ENCODE measurements around the gene GMEB2. TPM values are rescaled to one million over a fixed set of nuclear protein-coding genes. Genes with fewer than 3 reads are reported as not detected.
"Not testable (repeated sequence)": the region's sequence is repeated elsewhere in the genome, so short reads cannot be mapped to it uniquely, and the experiment has no call there.

Gene GMEB2, protein sequence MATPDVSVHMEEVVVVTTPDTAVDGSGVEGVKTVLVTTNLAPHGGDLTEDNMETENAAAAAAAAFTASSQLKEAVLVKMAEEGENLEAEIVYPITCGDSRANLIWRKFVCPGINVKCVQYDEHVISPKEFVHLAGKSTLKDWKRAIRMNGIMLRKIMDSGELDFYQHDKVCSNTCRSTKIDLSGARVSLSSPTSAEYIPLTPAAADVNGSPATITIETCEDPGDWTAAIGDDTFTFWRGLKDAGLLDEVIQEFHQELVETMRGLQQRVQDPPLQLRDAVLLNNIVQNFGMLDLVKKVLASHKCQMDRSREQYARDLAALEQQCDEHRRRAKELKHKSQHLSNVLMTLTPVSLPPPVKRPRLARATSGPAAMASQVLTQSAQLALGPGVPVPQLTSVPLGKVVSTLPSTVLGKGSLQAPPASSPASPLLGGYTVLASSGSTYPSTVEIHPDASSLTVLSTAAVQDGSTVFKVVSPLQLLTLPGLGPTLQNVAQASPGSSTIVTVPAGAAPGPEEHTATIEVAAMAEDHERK
- 11.4 TPM for polyA plus RNA-seq (2013, experiment 1 of 2)
- 12.9 TPM for polyA plus RNA-seq (2013, experiment 2 of 2)

DNA sequence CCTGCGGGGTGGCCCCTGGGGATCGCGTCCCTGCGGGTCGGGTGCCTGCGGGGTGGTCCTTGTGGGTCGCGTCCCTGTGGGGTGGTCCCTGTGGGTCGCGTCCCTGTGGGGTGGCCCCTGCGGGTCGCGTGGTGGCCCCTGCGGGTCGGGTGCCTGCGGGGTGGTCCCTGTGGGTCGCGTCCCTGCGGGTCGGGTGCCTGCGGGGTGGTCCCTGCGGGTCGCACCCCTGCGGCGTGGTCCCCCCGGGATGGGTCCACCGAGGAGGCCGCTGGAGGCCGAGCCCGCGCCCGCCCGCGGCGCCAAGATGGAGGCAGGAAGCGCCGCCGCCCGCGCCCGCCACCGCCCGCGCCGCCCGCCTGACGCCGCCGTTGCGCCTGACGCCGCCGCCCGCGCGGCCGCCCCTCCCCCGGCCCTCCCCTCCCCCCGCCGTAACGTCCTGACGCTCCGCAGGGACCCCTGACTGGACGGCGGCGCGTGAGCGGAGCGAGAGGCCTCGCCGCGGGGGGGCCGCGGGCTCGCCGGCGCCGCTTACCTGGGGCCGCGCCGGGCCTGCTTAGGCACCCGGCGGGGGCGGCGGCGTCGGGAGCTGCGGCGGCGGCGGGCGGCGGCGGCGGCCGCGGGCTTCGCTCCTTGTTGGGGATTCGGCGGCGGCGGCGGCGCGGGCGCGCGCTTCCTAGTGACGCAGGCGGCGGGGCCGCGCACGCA is at the start of gene GMEB2:
TSS of gene GMEB2 (minus strand) at position 678 of the 705 bp plus-strand sequence. CDS start 7,704 bp downstream, outside the sequence.
- no peaks in the 10 kb centered on the region for H3K27me3 ChIP-seq (ENCODE audit: insufficient read depth, low read length)
- no peaks in the 10 kb centered on the region for H3K9me3 ChIP-seq (ENCODE audit: insufficient read depth, low read depth, low read length)
- peak within 1 kb of the TSS; percentile 91 for H3K27ac ChIP-seq (ENCODE audit: low read depth, low read length)
- H3K4me3 ChIP-seq (ENCODE audit: low read length), result peak within 1 kb of the TSS; percentile 91
- under 1% methylated on average over 113 of the region's 114 CpGs for WGBS
- no peaks in the 10 kb centered on the region for H3K36me3 ChIP-seq (ENCODE audit: insufficient read depth, low read length)
- H3K4me1 ChIP-seq (ENCODE audit: insufficient read depth, low read length), result no peaks in the 10 kb centered on the region
- H3K9ac ChIP-seq (ENCODE audit: low read depth, low read length), result peak within 1 kb of the TSS; percentile 94

DNA sequence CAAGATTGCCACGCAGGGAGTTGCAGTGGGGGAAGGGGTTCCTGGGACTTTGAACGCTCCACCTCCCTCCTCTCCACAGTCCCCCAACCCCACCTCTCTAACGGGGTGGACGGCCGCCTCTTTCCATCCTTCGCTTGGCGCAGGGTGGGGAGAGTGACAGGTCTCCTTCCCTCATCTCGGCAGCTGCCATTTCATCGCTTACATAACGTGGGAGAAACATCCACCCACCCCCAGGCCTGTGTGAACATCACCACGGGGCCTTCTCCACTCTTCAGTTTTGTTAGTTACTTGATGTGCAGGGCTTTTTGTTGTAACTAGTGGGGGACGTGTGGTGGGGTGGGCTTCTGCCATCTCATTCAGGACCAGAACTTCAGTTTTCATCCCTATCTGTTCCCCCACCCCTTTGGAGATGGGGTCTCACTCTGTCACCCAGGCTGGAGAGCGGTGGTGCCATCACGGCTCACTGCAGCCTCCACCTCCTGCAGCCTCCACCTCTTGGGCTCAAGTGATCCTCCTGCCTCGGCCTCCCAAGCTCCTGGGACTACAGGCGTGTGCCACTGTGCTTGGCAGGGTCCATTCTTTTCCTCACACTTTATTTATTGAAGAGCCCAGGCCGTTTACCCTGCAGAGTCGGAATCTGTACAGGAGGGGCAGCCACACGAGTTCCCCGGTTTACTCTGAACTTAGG is 48.9 kb upstream of the GMEB2 start:
- Histone ChIP-seq H3K4me3 (ENCODE audit: low read length) (no peak overlapping the region), H3K36me3 (ENCODE audit: insufficient read depth, low read length) (peaks cover 43% of the 10 kb centered on the region), H3K9me3 (ENCODE audit: insufficient read depth, low read depth, low read length) (no peaks in the 10 kb centered on the region), H3K4me1 (ENCODE audit: insufficient read depth, low read length) (no peaks in the 10 kb centered on the region), H3K9ac (ENCODE audit: low read depth, low read length) (no peak overlapping the region), H3K27me3 (ENCODE audit: insufficient read depth, low read length) (no peaks in the 10 kb centered on the region), H3K27ac (ENCODE audit: low read depth, low read length) (no peak overlapping the region)
- WGBS, result 96% methylated on average over 18 of the region's 20 CpGs

DNA sequence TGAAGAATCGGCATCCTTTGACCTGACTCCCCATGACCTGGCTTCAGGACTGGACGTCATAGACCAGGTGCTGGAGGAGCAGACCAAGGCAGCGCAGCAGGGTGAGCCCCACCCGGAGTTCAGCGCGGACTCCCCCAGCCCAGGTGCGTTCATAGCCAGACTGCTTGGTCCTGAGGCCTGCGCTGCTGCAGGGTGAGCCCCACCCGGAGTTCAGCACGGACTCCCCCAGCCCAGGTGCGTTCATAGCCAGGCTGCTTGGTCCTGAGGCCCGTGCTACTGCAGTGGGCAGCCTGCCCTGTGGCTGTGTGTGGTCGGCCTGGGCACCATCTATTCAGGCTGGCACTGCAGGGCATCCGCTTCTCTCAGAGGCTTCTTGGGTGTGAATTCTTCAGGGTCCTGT is 47.0 kb upstream of the GMEB2 start:
- no peak overlapping the region for H3K9ac ChIP-seq (ENCODE audit: low read depth, low read length)
- 96% methylated on average over 14 of the region's 14 CpGs for WGBS
- no peak overlapping the region for H3K27ac ChIP-seq (ENCODE audit: low read depth, low read length)
- no peaks in the 10 kb centered on the region for H3K4me1 ChIP-seq (ENCODE audit: insufficient read depth, low read length)
- peaks cover 49% of the 10 kb centered on the region for H3K36me3 ChIP-seq (ENCODE audit: insufficient read depth, low read length)
- H3K4me3 ChIP-seq (ENCODE audit: low read length), result no peak overlapping the region
- H3K9me3 ChIP-seq (ENCODE audit: insufficient read depth, low read depth, low read length), result no peaks in the 10 kb centered on the region
- no peaks in the 10 kb centered on the region for H3K27me3 ChIP-seq (ENCODE audit: insufficient read depth, low read length)

DNA sequence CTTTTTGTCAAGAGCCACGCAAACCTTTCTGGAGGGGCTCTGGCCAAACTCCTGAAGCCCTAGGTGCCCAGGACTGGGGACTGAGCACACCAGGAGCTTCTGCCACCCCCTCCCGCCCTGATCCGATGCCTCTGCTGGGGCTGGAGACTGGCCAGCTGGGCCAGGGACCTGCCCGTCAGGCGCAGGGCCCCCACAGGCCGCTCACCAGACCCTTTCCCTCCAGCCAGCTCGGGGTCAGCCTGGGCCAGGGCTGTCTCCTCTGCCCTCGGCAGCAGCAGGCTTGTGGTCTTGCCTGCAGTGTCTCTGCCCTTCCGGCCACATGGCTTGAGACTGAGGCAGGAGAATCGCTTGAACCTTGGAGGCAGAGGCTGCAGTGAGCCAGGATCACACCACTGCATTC is 45.8 kb upstream of the GMEB2 start:
- peaks cover 51% of the 10 kb centered on the region for H3K36me3 ChIP-seq (ENCODE audit: insufficient read depth, low read length)
- H3K27me3 ChIP-seq (ENCODE audit: insufficient read depth, low read length), result no peaks in the 10 kb centered on the region
- 97% methylated on average over 10 of the region's 10 CpGs for WGBS

DNA sequence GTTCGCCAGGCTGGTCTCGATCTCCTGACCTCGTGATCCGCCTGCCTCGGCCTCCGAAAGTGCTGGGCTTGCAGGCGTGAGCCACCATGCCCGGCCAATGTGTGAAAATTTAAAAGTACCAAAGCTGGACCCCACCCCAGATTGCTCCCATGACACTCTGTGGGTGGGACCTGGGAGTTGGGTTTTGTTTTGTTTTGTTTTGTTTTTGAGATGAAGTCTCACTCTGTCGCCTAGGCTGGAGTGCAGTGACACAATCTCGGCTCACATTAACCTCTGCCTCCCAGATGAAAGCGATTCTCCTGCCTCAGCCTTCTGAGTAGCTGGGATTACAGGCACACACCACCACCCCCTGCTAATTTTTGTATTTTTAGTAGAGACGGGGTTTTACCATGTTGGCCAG is 44.8 kb upstream of the GMEB2 start:
- not testable (repeated sequence) for H3K27me3 ChIP-seq (ENCODE audit: insufficient read depth, low read length); H3K27ac ChIP-seq (ENCODE audit: low read depth, low read length); H3K4me1 ChIP-seq (ENCODE audit: insufficient read depth, low read length); H3K9ac ChIP-seq (ENCODE audit: low read depth, low read length); H3K4me3 ChIP-seq (ENCODE audit: low read length); H3K9me3 ChIP-seq (ENCODE audit: insufficient read depth, low read depth, low read length)
- H3K36me3 ChIP-seq (ENCODE audit: insufficient read depth, low read length), result peaks cover 54% of the 10 kb centered on the region
- 94% methylated on average over 12 of the region's 12 CpGs for WGBS

More for the DNA sequence above, 45.8 kb upstream of the GMEB2 start:
- Histone ChIP-seq H3K4me1 (ENCODE audit: insufficient read depth, low read length) (no peaks in the 10 kb centered on the region), H3K27ac (ENCODE audit: low read depth, low read length) (no peak overlapping the region), H3K9me3 (ENCODE audit: insufficient read depth, low read depth, low read length) (no peaks in the 10 kb centered on the region), H3K9ac (ENCODE audit: low read depth, low read length) (no peak overlapping the region), H3K4me3 (ENCODE audit: low read length) (no peak overlapping the region)

DNA sequence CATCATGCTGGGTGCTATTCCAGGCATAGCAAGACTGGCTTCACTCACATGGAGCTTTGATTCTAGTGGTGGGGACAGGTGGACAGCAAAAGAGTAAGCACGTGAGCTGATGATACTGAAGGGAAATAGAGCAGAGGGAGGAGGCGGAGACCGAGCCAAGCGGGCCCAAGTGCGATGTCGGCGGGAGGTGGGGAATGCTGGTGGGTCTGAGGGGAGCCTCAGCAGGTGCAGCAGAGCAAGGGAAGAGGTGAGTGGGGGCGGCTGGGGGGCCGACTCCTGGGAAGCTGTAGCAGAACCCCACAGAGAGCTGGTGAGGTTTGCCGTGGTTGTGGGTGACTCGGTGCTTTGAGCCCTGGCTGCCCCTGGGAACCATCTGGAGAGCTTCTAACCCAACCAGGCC is 41.5 kb upstream of the GMEB2 start:
- no peaks in the 10 kb centered on the region for H3K9me3 ChIP-seq (ENCODE audit: insufficient read depth, low read depth, low read length)
- no peak overlapping the region for H3K9ac ChIP-seq (ENCODE audit: low read depth, low read length)
- H3K27me3 ChIP-seq (ENCODE audit: insufficient read depth, low read length), result no peaks in the 10 kb centered on the region
- no peak overlapping the region for H3K27ac ChIP-seq (ENCODE audit: low read depth, low read length)
- H3K36me3 ChIP-seq (ENCODE audit: insufficient read depth, low read length), result peaks cover 49% of the 10 kb centered on the region
- 94% methylated on average over 11 of the region's 11 CpGs for WGBS
- H3K4me1 ChIP-seq (ENCODE audit: insufficient read depth, low read length), result no peaks in the 10 kb centered on the region
- H3K4me3 ChIP-seq (ENCODE audit: low read length), result no peak overlapping the region

DNA sequence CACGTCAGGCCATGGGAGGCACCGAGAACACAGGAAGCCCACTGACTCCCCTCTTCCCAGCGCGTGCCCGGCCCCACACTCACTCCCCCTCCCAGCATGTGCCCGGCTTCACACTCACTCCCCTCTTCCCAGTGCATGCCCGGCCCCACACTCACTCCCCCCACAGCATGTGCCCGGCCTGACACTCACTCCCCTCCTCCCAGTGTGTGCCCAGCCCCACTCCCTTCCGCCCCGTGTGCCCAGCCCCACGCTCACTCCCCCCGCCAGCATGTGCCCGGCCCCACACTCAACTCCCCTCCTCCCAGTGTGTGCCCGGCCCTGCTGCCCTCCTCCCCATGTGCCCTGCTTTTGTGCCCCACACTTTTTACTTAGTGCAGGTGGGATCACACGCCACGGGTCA is 41.0 kb upstream of the GMEB2 start:
- Histone ChIP-seq H3K9me3 (ENCODE audit: insufficient read depth, low read depth, low read length) (no peaks in the 10 kb centered on the region), H3K36me3 (ENCODE audit: insufficient read depth, low read length) (peaks cover 54% of the 10 kb centered on the region), H3K27me3 (ENCODE audit: insufficient read depth, low read length) (no peaks in the 10 kb centered on the region), H3K4me3 (ENCODE audit: low read length) (no peak overlapping the region), H3K27ac (ENCODE audit: low read depth, low read length) (no peak overlapping the region), H3K9ac (ENCODE audit: low read depth, low read length) (no peak overlapping the region), H3K4me1 (ENCODE audit: insufficient read depth, low read length) (no peaks in the 10 kb centered on the region)
- WGBS, result 94% methylated on average over 16 of the region's 16 CpGs

DNA sequence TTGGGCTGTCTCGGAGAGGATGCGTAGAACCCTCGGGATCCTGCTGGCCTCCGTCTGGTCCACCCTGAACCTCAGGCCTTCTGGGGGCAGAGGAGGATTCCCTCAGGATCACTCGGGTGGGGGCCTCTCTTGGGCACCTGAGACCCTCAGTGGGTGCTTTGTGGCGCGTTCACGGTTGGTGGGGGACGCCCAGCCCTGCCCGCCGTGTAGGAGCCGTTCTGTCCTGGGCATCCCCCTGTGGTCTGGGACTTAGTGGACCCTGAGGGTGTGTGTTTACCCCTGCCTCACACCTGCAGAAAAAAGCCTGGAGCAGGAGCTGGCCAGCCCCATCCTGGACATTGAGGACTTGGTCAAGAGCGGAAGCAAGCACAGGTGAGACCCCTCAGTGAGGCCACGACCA is 38.8 kb upstream of the GMEB2 start:
- no peak overlapping the region for H3K4me3 ChIP-seq (ENCODE audit: low read length)
- WGBS, result 96% methylated on average over 14 of the region's 14 CpGs
- no peaks in the 10 kb centered on the region for H3K27me3 ChIP-seq (ENCODE audit: insufficient read depth, low read length)
- H3K4me1 ChIP-seq (ENCODE audit: insufficient read depth, low read length), result no peaks in the 10 kb centered on the region
- H3K9ac ChIP-seq (ENCODE audit: low read depth, low read length), result no peak overlapping the region
- H3K27ac ChIP-seq (ENCODE audit: low read depth, low read length), result no peak overlapping the region
- no peaks in the 10 kb centered on the region for H3K9me3 ChIP-seq (ENCODE audit: insufficient read depth, low read depth, low read length)
- peaks cover 67% of the 10 kb centered on the region for H3K36me3 ChIP-seq (ENCODE audit: insufficient read depth, low read length)

DNA sequence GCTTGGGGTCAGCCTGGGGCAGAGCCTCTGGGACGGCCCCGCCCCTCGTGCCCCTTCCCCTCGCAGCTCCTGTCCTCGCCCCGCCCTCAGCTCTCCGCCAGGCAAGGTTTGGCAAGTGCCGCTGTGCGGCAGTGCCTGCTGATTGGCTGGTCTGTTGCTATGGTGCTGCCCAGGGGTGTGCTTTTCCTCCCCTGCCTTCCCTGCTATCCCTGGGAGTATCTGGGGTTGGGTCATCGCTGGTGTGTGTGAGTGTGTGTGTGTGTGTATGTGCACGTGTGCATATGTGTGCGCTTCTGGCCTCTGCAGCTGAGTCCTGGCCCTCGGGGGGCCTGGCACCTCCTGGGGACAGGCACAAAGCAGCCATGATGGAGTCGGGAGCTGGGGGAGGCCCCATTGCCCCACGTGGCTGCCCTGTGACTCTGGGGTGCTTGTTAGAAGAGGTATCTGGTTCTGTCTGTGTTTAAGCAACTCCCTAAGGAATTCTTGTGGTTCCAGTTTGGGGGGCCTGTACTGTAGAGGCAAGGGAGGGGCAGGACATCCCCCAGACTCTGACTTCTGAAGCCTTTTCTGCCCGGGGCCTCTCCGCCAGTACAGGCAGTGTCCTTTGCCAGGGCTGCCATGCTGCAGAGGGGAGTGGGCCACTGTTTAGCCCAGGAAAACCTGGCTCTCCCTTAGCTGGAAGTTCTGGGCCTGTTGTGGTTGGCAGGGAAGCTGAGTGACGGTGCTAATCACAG is 38.1 kb upstream of the GMEB2 start:
- 77% methylated on average over 18 of the region's 18 CpGs for WGBS
- H3K27ac ChIP-seq (ENCODE audit: low read depth, low read length), result no peak overlapping the region; the same call in 1 of the 2 replicates
- H3K27me3 ChIP-seq (ENCODE audit: insufficient read depth, low read length), result no peaks in the 10 kb centered on the region
- no peak overlapping the region for H3K4me3 ChIP-seq (ENCODE audit: low read length)
- peaks cover 72% of the 10 kb centered on the region for H3K36me3 ChIP-seq (ENCODE audit: insufficient read depth, low read length)
- H3K9me3 ChIP-seq (ENCODE audit: insufficient read depth, low read depth, low read length), result no peaks in the 10 kb centered on the region
- no peaks in the 10 kb centered on the region for H3K4me1 ChIP-seq (ENCODE audit: insufficient read depth, low read length)
- no peak overlapping the region for H3K9ac ChIP-seq (ENCODE audit: low read depth, low read length)

DNA sequence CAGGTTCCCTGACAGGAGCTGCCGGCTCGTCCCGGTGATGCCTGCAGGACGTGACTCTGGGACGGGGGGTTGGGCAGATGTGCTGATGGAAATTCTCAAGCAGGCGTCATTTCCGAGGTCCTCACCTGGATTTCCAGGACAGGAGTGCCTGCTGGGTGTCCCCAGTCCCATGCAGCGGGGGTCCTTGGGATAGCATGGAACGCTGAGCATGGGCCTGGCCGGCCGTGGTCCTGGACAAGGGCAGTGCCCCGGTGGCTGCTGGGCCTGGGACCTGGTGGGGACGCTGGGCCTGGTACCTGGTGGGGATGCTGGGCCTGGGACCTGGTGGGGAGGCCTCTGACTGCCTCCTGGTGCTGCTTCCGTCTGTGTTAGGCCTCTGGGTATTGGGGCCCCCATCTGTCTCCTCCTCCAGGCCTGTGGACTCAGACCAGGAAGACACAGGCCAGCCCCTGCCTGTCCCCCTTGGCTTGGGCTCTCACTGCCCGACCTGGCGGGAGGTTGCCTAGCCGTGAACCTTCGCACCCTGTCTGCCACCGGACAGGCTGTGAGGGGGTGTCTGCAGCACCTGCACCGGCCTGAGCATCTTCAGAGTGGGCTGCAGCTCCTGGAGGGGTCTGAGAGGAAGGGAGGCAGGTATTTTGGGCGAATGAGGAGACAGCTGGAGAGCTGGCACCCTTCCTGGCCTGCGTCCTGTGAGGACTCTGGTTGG is 37.4 kb upstream of the GMEB2 start:
- Histone ChIP-seq H3K4me3 (ENCODE audit: low read length) (no peak overlapping the region), H3K36me3 (ENCODE audit: insufficient read depth, low read length) (peaks cover 74% of the 10 kb centered on the region), H3K27ac (ENCODE audit: low read depth, low read length) (no peak overlapping the region; the same call in 1 of the 2 replicates), H3K9me3 (ENCODE audit: insufficient read depth, low read depth, low read length) (no peaks in the 10 kb centered on the region), H3K27me3 (ENCODE audit: insufficient read depth, low read length) (no peaks in the 10 kb centered on the region), H3K9ac (ENCODE audit: low read depth, low read length) (no peak overlapping the region), H3K4me1 (ENCODE audit: insufficient read depth, low read length) (no peaks in the 10 kb centered on the region)
- WGBS, result 92% methylated on average over 22 of the region's 22 CpGs
